Fibroblast of villous mesenchyme (primary cell): Measurements from ENCODE around the gene KRTAP10-3. TPM values are rescaled to one million over a fixed set of nuclear protein-coding genes. Genes with fewer than 3 reads are reported as not detected.
"Not testable (repeated sequence)": the region's sequence is repeated elsewhere in the genome, so short reads cannot be mapped to it uniquely, and the experiment has no call there.

Source experiments
- DNase-seq: peaks from one replicate; pipeline ENCODE4 v3.0.0-alpha.2; 2010; ENCODE audit warnings: low read depth
- H3K4me3 ChIP-seq: 2 replicates; pipeline ENCODE4 v1.5.1; 2011; ENCODE audit warnings: low read depth, mild to moderate bottlenecking, low read length
- CTCF ChIP-seq: IDR thresholded peaks from 2 replicates; pipeline ENCODE4 v1.5.1; 2012; ENCODE audit warnings: low read depth, mild to moderate bottlenecking, low read length; ENCODE audit not compliant: insufficient read depth
- total RNA-seq: library from RNA; depleted of rRNA; stranded (reverse); fragments of >200 nt; gene quantifications from 2 replicates; pipeline ENCODE4 v1.2.3, GENCODE V29; 2012

KRTAP10-3 gene
- total RNA-seq, 1 donor = not detected

DNA sequence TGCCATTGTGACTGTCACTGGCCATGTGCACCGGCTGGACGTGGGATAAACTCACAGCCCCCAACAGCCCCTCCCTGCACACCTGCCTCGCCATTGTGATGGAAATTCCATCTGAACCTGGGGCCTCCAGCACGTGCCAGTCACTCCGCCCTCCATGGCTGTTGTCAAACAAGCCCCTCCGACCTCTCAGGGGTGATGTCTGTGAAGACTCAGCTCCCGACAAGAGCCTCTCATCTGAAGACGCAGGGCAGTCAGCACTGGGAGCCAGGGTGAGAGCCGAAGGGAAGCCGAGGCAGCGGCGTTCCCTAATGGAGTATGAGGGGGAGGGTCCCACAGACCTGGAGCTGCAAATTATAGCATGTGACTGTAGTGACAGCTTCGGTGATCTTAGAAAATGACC lies 5.9 kb downstream of the KRTAP10-3 start:
- no peak for DNase-seq
- no peak for TF ChIP-seq CTCF

GRCh38 chr21:44552136-44552535 lies 6.5 kb downstream of the KRTAP10-3 start:
- no peak for TF ChIP-seq CTCF
- no peak for DNase-seq
- no peak overlapping the region for H3K4me3 ChIP-seq

More for the DNA sequence above, 5.9 kb downstream of the KRTAP10-3 start:
- H3K4me3 ChIP-seq = no peak overlapping the region

- no peak for DNase-seq
- no peak for TF ChIP-seq CTCF
- no peak within 1 kb of the TSS for H3K4me3 ChIP-seq
These were observed 7.1 kb downstream of the KRTAP10-3 start, which contains the start of gene KRTAP10-2 for GRCh38 chr21:44551340-44551961. TSS of gene KRTAP10-2 (minus strand) at chr21:44551505. CDS start at chr21:44551458, 47 bp downstream.

DNA sequence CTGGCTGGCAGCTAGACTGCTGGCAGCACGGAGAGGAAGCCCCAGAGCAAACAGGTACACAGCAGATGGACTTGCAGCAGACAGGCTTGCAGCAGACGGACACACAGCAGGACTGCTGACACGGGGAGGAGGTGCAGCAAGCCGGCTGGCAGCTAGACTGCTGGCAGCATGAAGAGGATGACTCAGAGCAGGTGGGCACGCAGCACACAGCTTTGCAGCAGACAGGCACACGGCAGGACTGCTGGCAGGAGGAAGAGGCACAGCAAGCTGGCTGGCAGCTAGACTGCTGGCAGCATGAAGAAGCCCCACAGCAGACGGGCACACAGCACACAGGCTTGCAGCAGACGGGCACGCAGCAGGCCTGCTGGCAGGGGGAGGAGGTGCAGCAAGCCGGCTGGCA lies 7.8 kb downstream of the KRTAP10-3 start:
- no peak for DNase-seq
- H3K4me3 ChIP-seq = no peak overlapping the region
- TF ChIP-seq CTCF = no peak

GRCh38 chr21:44550285-44550684 lies 8.3 kb downstream of the KRTAP10-3 start:
- H3K4me3 ChIP-seq, DNase-seq: not testable (repeated sequence)

DNA sequence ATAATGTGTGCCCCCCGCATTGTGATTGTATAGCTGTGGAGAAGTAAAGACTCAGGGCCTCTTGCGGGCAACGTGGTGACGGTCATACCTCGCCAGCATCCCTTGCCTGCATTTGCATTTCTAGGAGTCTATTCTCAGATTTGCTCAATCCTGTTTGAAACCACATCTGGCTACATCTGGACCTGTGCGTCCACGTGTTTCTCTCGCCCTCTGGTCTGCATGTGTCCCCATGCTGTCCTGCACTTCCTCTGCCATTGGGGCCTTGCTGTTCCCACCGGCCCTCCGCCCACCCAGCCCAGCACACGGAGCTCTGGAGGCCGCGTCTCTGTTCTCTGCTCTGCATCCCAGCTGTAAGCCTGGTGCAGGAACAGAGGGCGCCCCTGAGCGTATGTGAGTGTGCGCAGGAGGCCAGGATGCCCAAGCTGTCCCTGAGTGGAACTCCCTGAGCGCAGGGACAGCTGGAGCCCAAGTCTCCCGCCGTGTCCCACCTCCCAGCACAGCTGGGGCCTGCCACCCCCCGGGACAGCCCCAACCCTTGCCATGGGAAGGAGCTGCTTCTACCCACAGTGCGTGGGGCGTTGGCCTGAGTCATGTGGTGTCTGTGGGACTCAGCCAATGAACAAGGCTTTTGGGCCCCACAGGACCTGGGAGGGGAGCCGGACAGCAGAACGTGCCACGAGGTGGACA lies 8.9 kb downstream of the KRTAP10-3 start:
- H3K4me3 ChIP-seq = no peak overlapping the region
- no peak for DNase-seq

GRCh38 chr21:44548922-44549321 lies 9.7 kb downstream of the KRTAP10-3 start:
- no peak overlapping the region for H3K4me3 ChIP-seq
- no peak for DNase-seq
- no peak for TF ChIP-seq CTCF

More for the DNA sequence above, 8.9 kb downstream of the KRTAP10-3 start:
- TF ChIP-seq CTCF = no peak
